H9 (cell line): ENCODE measurements around the gene MYBBP1A. TPM values are rescaled to one million over a fixed set of nuclear protein-coding genes. Genes with fewer than 3 reads are reported as not detected.

Experiments
- DNase-seq: peaks from one replicate; pipeline ENCODE4 v3.0.0-alpha.2; 2017
- H2AFZ ChIP-seq: one replicate; pipeline ENCODE4 v1.6.1; 2013; ENCODE audit warnings: mild to moderate bottlenecking, low read length, control low read depth, moderate library complexity
- H2AK5ac ChIP-seq: 2 replicates; pipeline ENCODE4 v1.6.1; 2013; ENCODE audit warnings: low read length, control low read depth, mixed read lengths; ENCODE audit not compliant: insufficient read length
- H2BK120ac ChIP-seq: one replicate; pipeline ENCODE4 v1.6.1; 2013; ENCODE audit warnings: low read depth, mild to moderate bottlenecking, low read length, control low read depth, inconsistent platforms; ENCODE audit not compliant: poor library complexity, severe bottlenecking
- H2BK12ac ChIP-seq: 2 replicates; pipeline ENCODE4 v1.6.1; 2013; ENCODE audit warnings: low read length, control low read depth, mixed read lengths, low read depth; ENCODE audit not compliant: insufficient read length
- H2BK15ac ChIP-seq: 2 replicates; pipeline ENCODE4 v1.6.1; 2013; ENCODE audit warnings: low read depth, low read length, control low read depth
- H2BK20ac ChIP-seq: one replicate; pipeline ENCODE4 v1.6.1; 2013; ENCODE audit warnings: low read depth, mild to moderate bottlenecking, low read length, control low read depth, inconsistent platforms; ENCODE audit not compliant: poor library complexity, severe bottlenecking
- H2BK5ac ChIP-seq: 2 replicates; pipeline ENCODE4 v1.6.1; 2013; ENCODE audit warnings: low read length, control low read depth, mixed read lengths; ENCODE audit not compliant: insufficient read length
- H3K14ac ChIP-seq: 2 replicates; pipeline ENCODE4 v1.6.1; 2013; ENCODE audit warnings: low read length, control low read depth; ENCODE audit not compliant: insufficient read depth
- H3K18ac ChIP-seq: 2 replicates; pipeline ENCODE4 v1.6.1; 2013; ENCODE audit warnings: low read depth, mild to moderate bottlenecking, mixed read lengths, low read length, control low read depth; ENCODE audit not compliant: insufficient read length
- H3K23ac ChIP-seq: 2 replicates; pipeline ENCODE4 v1.6.1; 2013; ENCODE audit warnings: low read length, control low read depth, mixed read lengths, low read depth; ENCODE audit not compliant: insufficient read length
- H3K23me2 ChIP-seq: 2 replicates; pipeline ENCODE4 v1.6.1; 2013; ENCODE audit warnings: low read depth, mild to moderate bottlenecking, mixed read lengths, low read length, control low read depth; ENCODE audit not compliant: insufficient read length, poor library complexity, severe bottlenecking
- H3K27ac ChIP-seq: 2 replicates; pipeline ENCODE4 v1.5.1; 2013; ENCODE audit warnings: low read length, control low read depth, mixed read lengths, low read depth; ENCODE audit not compliant: insufficient read length
- H3K27me3 ChIP-seq: 2 replicates; pipeline ENCODE4 v1.6.1; 2013; ENCODE audit warnings: low read length, control low read depth, inconsistent platforms; ENCODE audit not compliant: insufficient read depth
- H3K4ac ChIP-seq: 2 replicates; pipeline ENCODE4 v1.6.1; 2013; ENCODE audit warnings: low read depth, mild to moderate bottlenecking, control low read depth, inconsistent platforms, low read length, moderate library complexity
- H3K4me1 ChIP-seq: 2 replicates; pipeline ENCODE4 v1.6.1; 2013; ENCODE audit warnings: low read length, control low read depth, inconsistent platforms; ENCODE audit not compliant: insufficient read depth
- H3K4me2 ChIP-seq: 2 replicates; pipeline ENCODE4 v1.6.1; 2013; ENCODE audit warnings: low read length, control low read depth, mixed read lengths; ENCODE audit not compliant: insufficient read length, insufficient read depth
- H3K56ac ChIP-seq: 2 replicates; pipeline ENCODE4 v1.6.1; 2013; ENCODE audit warnings: low read depth, mild to moderate bottlenecking, mixed read lengths, low read length, control low read depth; ENCODE audit not compliant: insufficient read length
- H3K79me1 ChIP-seq: 2 replicates; pipeline ENCODE4 v1.6.1; 2013; ENCODE audit warnings: low read depth, mild to moderate bottlenecking, moderate library complexity, low read length, control low read depth, inconsistent platforms; ENCODE audit not compliant: insufficient read depth, poor library complexity, severe bottlenecking
- H3K79me2 ChIP-seq: 2 replicates; pipeline ENCODE4 v1.6.1; 2013; ENCODE audit warnings: low read length, control low read depth, inconsistent platforms; ENCODE audit not compliant: insufficient read depth
- H3K9ac ChIP-seq: 2 replicates; pipeline ENCODE4 v1.6.1; 2013; ENCODE audit warnings: low read length, control low read depth, mixed read lengths; ENCODE audit not compliant: insufficient read length; ENCODE audit errors: extremely low read depth
- H3K9me3 ChIP-seq: one replicate; pipeline ENCODE4 v1.6.1; 2013; ENCODE audit warnings: low read depth, low read length, inconsistent platforms; ENCODE audit not compliant: control insufficient read depth
- H3T11ph ChIP-seq: one replicate; pipeline ENCODE4 v1.6.1; 2013; ENCODE audit warnings: mild to moderate bottlenecking, low read length, control low read depth, inconsistent platforms
- H4K20me1 ChIP-seq: one replicate; pipeline ENCODE4 v1.6.1; 2013; ENCODE audit not compliant: control insufficient read depth, insufficient read length, insufficient read depth
- H4K5ac ChIP-seq: 2 replicates; pipeline ENCODE4 v1.6.1; 2013; ENCODE audit warnings: low read depth, mild to moderate bottlenecking, mixed read lengths, low read length, control low read depth; ENCODE audit not compliant: insufficient read length
- H4K8ac ChIP-seq: replicated peaks from 2 replicates; pipeline ENCODE4 v1.6.1; 2013; ENCODE audit warnings: low read length, control low read depth, mixed read lengths, low read depth; ENCODE audit not compliant: insufficient read length
- H4K91ac ChIP-seq: 2 replicates; pipeline ENCODE4 v1.6.1; 2013; ENCODE audit warnings: low read depth, mild to moderate bottlenecking, moderate library complexity, mixed read lengths, low read length, control low read depth; ENCODE audit not compliant: insufficient read length
- H3K27ac Mint-ChIP-seq, 3 experiments: 2 replicates in 2 of 3; 3 replicates in 1 of 3; pipeline ENCODE4 v1.8.0; 2020 to 2021; ENCODE audit warnings: mixed read lengths in 3 of 3, mild to moderate bottlenecking in 1 of 3, moderate library complexity in 1 of 3
- H3K27me3 Mint-ChIP-seq: 2 replicates; pipeline ENCODE4 v1.8.0; 2021; ENCODE audit warnings: low read depth, mild to moderate bottlenecking, moderate library complexity, mixed read lengths
- H3K36me3 Mint-ChIP-seq, 3 experiments: 2 replicates in 2 of 3; 3 replicates in 1 of 3; pipeline ENCODE4 v1.8.0; 2020 to 2021; ENCODE audit warnings: low read depth in 3 of 3, mixed read lengths in 3 of 3; ENCODE audit not compliant: insufficient read depth in 1 of 3
- H3K4me1 Mint-ChIP-seq, 2 experiments: 2 replicates each; pipeline ENCODE4 v1.8.0; 2020; ENCODE audit warnings: mixed read lengths in 2 of 2
- H3K4me3 Mint-ChIP-seq, 2 experiments: 2 replicates in 1 of 2; 3 replicates in 1 of 2; pipeline ENCODE4 v1.8.0; 2020 to 2021; ENCODE audit warnings: mild to moderate bottlenecking in 2 of 2, mixed read lengths in 2 of 2, moderate library complexity in 1 of 2
- H3K9me3 Mint-ChIP-seq, 2 experiments: 2 replicates in 1 of 2; 3 replicates in 1 of 2; pipeline ENCODE4 v1.8.0; 2020; ENCODE audit warnings: mild to moderate bottlenecking in 2 of 2, mixed read lengths in 2 of 2, moderate library complexity in 1 of 2
- WGBS: extraction: QIAGEN DNeasy Blood & Tissue Kit; methylation state at CpG from one replicate; pipeline ENCODE4 v1.1.7; 2013; ENCODE audit warnings: missing lambda C conversion rate, low lambda C conversion rate, mixed read lengths; ENCODE audit not compliant: insufficient read length; ENCODE audit errors: extremely low coverage; 5-methylcytosine and 5-hydroxymethylcytosine counted together
- total RNA-seq: library from RNA; stranded (reverse); gene quantifications from 2 replicates; pipeline ENCODE4 v1.2.1, GENCODE V29; 2021
- TF ChIP-seq, protein P1 (sequence below): fragments of 200-600 bp; sonication (generic); conservative IDR thresholded peaks from 3 replicates; pipeline ENCODE4 v1.8.0; 2021; ENCODE audit warnings: antibody characterized with exemption, mild to moderate bottlenecking

Gene MYBBP1A
- total RNA-seq, 1 experiment from 2014 or later = 181 TPM

GRCh38 chr17:4559966-4560365 lies 4.8 kb upstream of the MYBBP1A start:
- H3K14ac ChIP-seq = no peak overlapping the region
- H3K79me1 ChIP-seq = no peaks in the 10 kb centered on the region
- no peaks in the 10 kb centered on the region for H4K20me1 ChIP-seq
- no peak overlapping the region for H2BK12ac ChIP-seq
- H3K4me1 ChIP-seq = peaks cover 4% of the 10 kb centered on the region; the same call in 1 of the 2 replicates
- no peak overlapping the region for H4K91ac ChIP-seq
- H2BK15ac ChIP-seq = no peak overlapping the region
- H3K56ac ChIP-seq = no peak overlapping the region
- peaks cover 10% of the 10 kb centered on the region; the same call in 1 of the 2 replicates for H3K27me3 Mint-ChIP-seq
- H3K4me2 ChIP-seq = no peak overlapping the region
- no peak overlapping the region for H3K4ac ChIP-seq
- H3K23ac ChIP-seq = no peak overlapping the region
- peaks cover 0 to 3% (median 0%) of the 10 kb centered on the region in 3 experiments; a peak in 2 of 7 replicates for H3K36me3 Mint-ChIP-seq
- H2AFZ ChIP-seq = no peak overlapping the region
- H3K23me2 ChIP-seq = peaks cover 1% of the 10 kb centered on the region
- no peak overlapping the region for H3K27ac Mint-ChIP-seq
- H2BK20ac ChIP-seq = no peak overlapping the region
- no peak for DNase-seq
- WGBS = no CpG with 5 or more reads among the region's 5 CpGs
- no peaks in the 10 kb centered on the region for H3K27me3 ChIP-seq
- H4K8ac ChIP-seq = no peak overlapping the region
- no peak overlapping the region for H3K4me3 Mint-ChIP-seq
- H3K4me1 Mint-ChIP-seq = peaks cover 21 to 27% of the 10 kb centered on the region in 2 experiments
- H3K27ac ChIP-seq = no peak overlapping the region
- H3T11ph ChIP-seq = no peak overlapping the region
- H3K18ac ChIP-seq = no peak overlapping the region
- H4K5ac ChIP-seq = no peak overlapping the region
- H2BK5ac ChIP-seq = no peak overlapping the region
- H3K9me3 Mint-ChIP-seq = no peaks in the 10 kb centered on the region
- peaks cover under 1% of the 10 kb centered on the region; the same call in 1 of the 2 replicates for H3K79me2 ChIP-seq
- H3K9ac ChIP-seq = no peak overlapping the region
- no peak overlapping the region for H2AK5ac ChIP-seq
- no peak overlapping the region for H2BK120ac ChIP-seq
- H3K9me3 ChIP-seq = no peaks in the 10 kb centered on the region
- TF ChIP-seq, protein P1, sequence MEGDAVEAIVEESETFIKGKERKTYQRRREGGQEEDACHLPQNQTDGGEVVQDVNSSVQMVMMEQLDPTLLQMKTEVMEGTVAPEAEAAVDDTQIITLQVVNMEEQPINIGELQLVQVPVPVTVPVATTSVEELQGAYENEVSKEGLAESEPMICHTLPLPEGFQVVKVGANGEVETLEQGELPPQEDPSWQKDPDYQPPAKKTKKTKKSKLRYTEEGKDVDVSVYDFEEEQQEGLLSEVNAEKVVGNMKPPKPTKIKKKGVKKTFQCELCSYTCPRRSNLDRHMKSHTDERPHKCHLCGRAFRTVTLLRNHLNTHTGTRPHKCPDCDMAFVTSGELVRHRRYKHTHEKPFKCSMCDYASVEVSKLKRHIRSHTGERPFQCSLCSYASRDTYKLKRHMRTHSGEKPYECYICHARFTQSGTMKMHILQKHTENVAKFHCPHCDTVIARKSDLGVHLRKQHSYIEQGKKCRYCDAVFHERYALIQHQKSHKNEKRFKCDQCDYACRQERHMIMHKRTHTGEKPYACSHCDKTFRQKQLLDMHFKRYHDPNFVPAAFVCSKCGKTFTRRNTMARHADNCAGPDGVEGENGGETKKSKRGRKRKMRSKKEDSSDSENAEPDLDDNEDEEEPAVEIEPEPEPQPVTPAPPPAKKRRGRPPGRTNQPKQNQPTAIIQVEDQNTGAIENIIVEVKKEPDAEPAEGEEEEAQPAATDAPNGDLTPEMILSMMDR = no peak
